Measurements from ENCODE around the gene RHOT1. TPM values are rescaled to one million over a fixed set of nuclear protein-coding genes. Genes with fewer than 3 reads are reported as not detected.
"Not testable (repeated sequence)": the region's sequence is repeated elsewhere in the genome, so short reads cannot be mapped to it uniquely, and the experiment has no call there.

The RHOT1 gene
- total and polyA plus RNA-seq, 7 experiments from 2014 or later, result 24.3 to 31.7 (median 29.3) TPM

DNA sequence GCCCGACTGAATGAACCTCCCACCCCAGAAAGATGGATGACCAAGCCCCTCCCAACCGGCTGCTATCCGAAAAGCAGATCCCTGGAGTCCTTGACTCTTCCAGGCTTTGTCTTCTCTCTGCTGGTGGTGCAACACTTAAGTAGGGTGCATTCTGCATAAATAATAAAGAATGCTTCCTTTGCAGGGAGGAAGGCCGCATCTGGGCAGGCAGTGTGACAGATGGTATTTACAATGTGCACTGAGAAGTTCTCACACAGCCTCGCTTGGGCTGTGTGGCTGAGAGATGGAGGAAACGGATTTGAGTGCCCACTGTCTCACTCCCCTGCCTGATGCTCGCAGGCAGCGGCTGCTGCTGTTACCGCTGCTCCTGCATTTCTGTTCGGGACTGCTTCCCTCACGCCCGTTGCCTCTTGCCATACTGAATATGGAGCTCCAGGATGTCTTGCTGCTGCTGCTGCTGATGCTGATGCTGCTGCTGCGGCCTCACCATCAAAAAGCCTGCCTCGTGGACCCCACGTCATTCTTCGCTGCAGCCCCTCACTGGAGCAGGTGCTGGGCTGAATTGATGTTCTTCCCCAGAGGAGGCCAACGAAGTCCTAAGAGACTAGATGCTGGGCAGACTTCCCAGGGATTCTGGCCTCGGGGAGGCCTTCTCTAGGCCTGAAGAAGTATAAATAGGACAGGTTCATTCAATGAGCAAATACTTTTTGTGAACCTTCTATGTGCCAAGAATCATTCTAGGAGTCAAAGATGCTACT is 116.3 kb downstream of the RHOT1 start:
- no peaks in the 10 kb centered on the region for H3K36me3 Mint-ChIP-seq
- H3K4me1 Mint-ChIP-seq, result peaks cover 0 to 1% (median 0%) of the 10 kb centered on the region in 7 donors
- DNase-seq (no peak), ATAC-seq (no peak)
- Histone ChIP-seq H3K27me3 (ENCODE audit: control insufficient read depth in 2 of 2, insufficient read depth in 2 of 2, low read length in 2 of 2) (no peaks in the 10 kb centered on the region), H3K9me3 (ENCODE audit: control insufficient read depth in 2 of 3, low read length in 3 of 3) (no peaks in the 10 kb centered on the region), H3K4me1 (ENCODE audit: control insufficient read depth in 2 of 2, insufficient read depth in 2 of 2, low read length in 2 of 2) (no peaks in the 10 kb centered on the region), H3K4me3 (ENCODE audit: low read length) (no peak overlapping the region), H3K36me3 (ENCODE audit: control insufficient read depth in 2 of 3, insufficient read depth in 3 of 3, low read length in 3 of 3) (no peaks in the 10 kb centered on the region), H3K27ac (ENCODE audit: low read depth, low read length) (no peak overlapping the region)
- CTCF ChIA-PET, result no interaction called here
- intact Hi-C loops (cut with micrococcal nuclease), result loop anchor here in 1 of 2 donors (10.0 kb wide), 1 partner anchor 496 kb away; no protein-coding TSS in a partner anchor
- no peak overlapping the region for H3K27ac Mint-ChIP-seq
- POLR2A ChIA-PET, result no interaction called here
- H3K9me3 Mint-ChIP-seq, result peaks cover 0 to 3% (median 0%) of the 10 kb centered on the region in 11 donors
- no peak overlapping the region for H3K4me3 Mint-ChIP-seq
- H3K27me3 Mint-ChIP-seq, result peaks cover 3 to 64% (median 19%) of the 10 kb centered on the region in 5 donors

DNA sequence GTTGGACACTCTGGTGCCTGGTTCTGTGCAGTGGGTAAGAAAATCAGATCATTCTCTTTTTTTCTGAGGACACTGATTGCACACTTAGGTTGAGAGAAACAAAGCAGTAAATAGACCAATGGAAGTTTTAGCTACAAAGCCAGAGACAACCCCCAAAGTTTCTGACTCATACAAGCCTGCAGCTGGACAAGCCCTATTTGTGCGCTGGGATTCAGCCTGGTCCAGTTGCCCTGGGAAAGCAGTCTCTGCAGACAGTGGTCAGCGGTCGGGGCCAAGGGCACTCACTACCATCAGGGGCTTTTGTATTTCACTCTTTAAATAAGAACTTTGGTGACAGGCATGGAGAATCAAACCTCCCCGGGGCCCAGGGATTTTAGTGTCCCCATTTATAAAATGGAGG is 117.3 kb downstream of the RHOT1 start:
- no peaks in the 10 kb centered on the region for H3K4me1 ChIP-seq (ENCODE audit: control insufficient read depth in 2 of 2, insufficient read depth in 2 of 2, low read length in 2 of 2)
- ChIA-PET CTCF (no interaction called here), POLR2A (interaction anchor here (0.6 kb wide), 1 partner anchor 1932 kb away, joined by 3 read pairs; no protein-coding TSS in a partner anchor)
- H3K4me3 Mint-ChIP-seq, result no peak overlapping the region
- H3K27me3 Mint-ChIP-seq, result peaks cover 14 to 74% (median 29%) of the 10 kb centered on the region in 5 donors
- H3K27ac ChIP-seq (ENCODE audit: low read depth, low read length), result no peak overlapping the region
- ATAC-seq (no peak), DNase-seq (no peak)
- no peaks in the 10 kb centered on the region for H3K27me3 ChIP-seq (ENCODE audit: control insufficient read depth in 2 of 2, insufficient read depth in 2 of 2, low read length in 2 of 2)
- no peaks in the 10 kb centered on the region for H3K36me3 Mint-ChIP-seq
- no peaks in the 10 kb centered on the region for H3K9me3 ChIP-seq (ENCODE audit: control insufficient read depth in 2 of 3, low read length in 3 of 3)
- H3K4me3 ChIP-seq (ENCODE audit: low read length), result no peak overlapping the region
- intact Hi-C loops (cut with micrococcal nuclease), result loop anchor here in 1 of 2 donors (10.0 kb wide), 1 partner anchor 495 kb away; no protein-coding TSS in a partner anchor
- peaks cover 0 to 4% (median 2%) of the 10 kb centered on the region in 7 donors for H3K4me1 Mint-ChIP-seq
- no peaks in the 10 kb centered on the region for H3K36me3 ChIP-seq (ENCODE audit: control insufficient read depth in 2 of 3, insufficient read depth in 3 of 3, low read length in 3 of 3)
- H3K27ac Mint-ChIP-seq, result no peak overlapping the region
- peaks cover 0 to under 1% (median 0%) of the 10 kb centered on the region in 11 donors for H3K9me3 Mint-ChIP-seq

DNA sequence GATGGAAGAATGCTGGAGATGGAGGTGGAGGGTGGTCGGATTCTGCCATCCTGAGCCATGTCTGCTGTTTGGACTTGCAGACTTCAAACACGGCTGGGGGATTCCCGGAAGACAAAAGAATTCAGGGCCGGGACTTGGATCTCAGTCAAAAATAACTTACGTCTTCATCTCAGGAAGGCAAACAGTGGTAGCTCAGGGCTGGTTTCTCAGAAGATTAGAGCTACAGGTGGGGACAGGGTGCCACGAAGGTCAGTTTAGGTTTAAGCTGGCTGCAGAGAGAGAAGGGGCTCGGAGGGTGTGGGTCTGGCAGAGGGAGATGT is 119.1 kb downstream of the RHOT1 start:
- Histone ChIP-seq H3K4me3 (ENCODE audit: low read length) (no peak overlapping the region), H3K27me3 (ENCODE audit: control insufficient read depth in 2 of 2, insufficient read depth in 2 of 2, low read length in 2 of 2) (no peaks in the 10 kb centered on the region), H3K36me3 (ENCODE audit: control insufficient read depth in 2 of 3, insufficient read depth in 3 of 3, low read length in 3 of 3) (no peaks in the 10 kb centered on the region), H3K27ac (ENCODE audit: low read depth, low read length) (no peak overlapping the region), H3K9me3 (ENCODE audit: control insufficient read depth in 2 of 3, low read length in 3 of 3) (no peaks in the 10 kb centered on the region), H3K4me1 (ENCODE audit: control insufficient read depth in 2 of 2, insufficient read depth in 2 of 2, low read length in 2 of 2) (no peaks in the 10 kb centered on the region)
- ChIA-PET POLR2A (no interaction called here), CTCF (no interaction called here)
- DNase-seq (no peak), ATAC-seq (no peak)
- H3K4me1 Mint-ChIP-seq, result peaks cover 0 to 9% (median 6%) of the 10 kb centered on the region in 7 donors
- H3K27ac Mint-ChIP-seq, result no peak overlapping the region
- H3K9me3 Mint-ChIP-seq, result no peaks in the 10 kb centered on the region
- intact Hi-C loops (cut with micrococcal nuclease), result no loop called here
- peaks cover 21 to 75% (median 37%) of the 10 kb centered on the region in 5 donors for H3K27me3 Mint-ChIP-seq
- no peak overlapping the region for H3K4me3 Mint-ChIP-seq
- no peaks in the 10 kb centered on the region for H3K36me3 Mint-ChIP-seq

DNA sequence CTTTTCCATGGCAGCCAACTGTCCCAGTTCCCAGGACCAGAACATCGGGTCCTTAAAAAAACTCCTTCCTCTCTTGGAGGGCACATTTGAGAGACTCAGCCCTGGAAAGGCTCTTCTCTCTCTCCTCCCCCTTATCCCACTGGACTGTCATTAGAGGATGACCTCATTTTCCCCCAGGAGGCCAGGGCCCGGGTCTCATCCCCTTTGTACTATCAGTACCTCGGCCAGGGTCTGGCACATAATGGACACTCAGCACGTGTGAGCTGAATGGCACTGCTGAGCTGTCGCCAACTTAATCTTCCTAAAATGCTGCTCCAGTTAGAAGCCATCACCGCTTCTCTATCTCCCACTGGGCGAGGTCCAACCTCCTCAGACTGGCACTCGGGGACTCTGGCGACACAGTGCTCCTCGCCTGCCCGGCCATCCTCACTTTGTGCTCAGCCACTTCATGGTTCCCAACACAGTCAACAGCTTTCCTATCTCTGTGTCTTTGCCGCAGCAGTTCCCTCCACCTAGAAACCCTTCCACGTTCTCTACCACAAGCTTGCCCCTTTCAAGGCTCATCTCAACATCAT is 119.7 kb downstream of the RHOT1 start:
- Histone ChIP-seq H3K27ac (ENCODE audit: low read depth, low read length) (no peak overlapping the region), H3K27me3 (ENCODE audit: control insufficient read depth in 2 of 2, insufficient read depth in 2 of 2, low read length in 2 of 2) (peaks cover 0 to 4% of the 10 kb centered on the region in 2 donors), H3K36me3 (ENCODE audit: control insufficient read depth in 2 of 3, insufficient read depth in 3 of 3, low read length in 3 of 3) (no peaks in the 10 kb centered on the region), H3K4me3 (ENCODE audit: low read length) (no peak overlapping the region), H3K4me1 (ENCODE audit: control insufficient read depth in 2 of 2, insufficient read depth in 2 of 2, low read length in 2 of 2) (peaks cover 3% of the 10 kb centered on the region in 2 donors), H3K9me3 (ENCODE audit: control insufficient read depth in 2 of 3, low read length in 3 of 3) (no peaks in the 10 kb centered on the region)
- H3K27me3 Mint-ChIP-seq, result peaks cover 22 to 76% (median 41%) of the 10 kb centered on the region in 5 donors
- ChIA-PET POLR2A (no interaction called here), CTCF (interaction anchor here (0.6 kb wide), 1 partner anchor 1747 kb away, joined by 3 read pairs; no protein-coding TSS in a partner anchor)
- H3K4me3 Mint-ChIP-seq, result no peak overlapping the region
- peaks cover 0 to 1% (median 0%) of the 10 kb centered on the region in 11 donors for H3K9me3 Mint-ChIP-seq
- ATAC-seq (no peak), DNase-seq (no peak)
- H3K36me3 Mint-ChIP-seq, result no peaks in the 10 kb centered on the region
- H3K4me1 Mint-ChIP-seq, result peaks cover 0 to 13% (median 8%) of the 10 kb centered on the region in 7 donors
- intact Hi-C loops (cut with micrococcal nuclease), result no loop called here
- no peak overlapping the region for H3K27ac Mint-ChIP-seq

DNA sequence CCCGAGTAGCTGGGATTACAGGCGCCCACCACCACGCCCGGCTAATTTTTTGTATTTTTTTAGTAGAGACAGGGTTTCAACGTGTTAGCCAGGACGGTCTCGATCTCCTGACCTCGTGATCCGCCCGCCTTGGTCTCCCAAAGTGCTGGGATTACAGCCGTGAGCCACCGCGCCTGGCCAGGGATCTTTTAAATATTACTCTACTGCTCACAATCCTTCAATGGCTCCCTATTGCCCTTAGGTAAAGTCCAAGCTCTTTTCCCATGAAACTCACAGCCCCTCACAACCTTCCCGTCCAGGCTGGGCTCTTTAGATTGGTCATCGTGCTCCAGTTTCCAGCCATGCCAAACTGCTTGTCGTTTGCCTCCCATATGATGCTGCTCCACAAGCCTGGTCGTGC is 121.2 kb downstream of the RHOT1 start:
- H3K4me1 Mint-ChIP-seq, result peaks cover 8 to 27% (median 19%) of the 10 kb centered on the region in 7 donors
- H3K4me1 ChIP-seq (ENCODE audit: control insufficient read depth in 2 of 2, insufficient read depth in 2 of 2, low read length in 2 of 2), result peaks cover 7 to 10% of the 10 kb centered on the region in 2 donors
- CTCF ChIA-PET; H3K36me3 ChIP-seq (ENCODE audit: control insufficient read depth in 2 of 3, insufficient read depth in 3 of 3, low read length in 3 of 3); H3K4me3 ChIP-seq (ENCODE audit: low read length); H3K27ac ChIP-seq (ENCODE audit: low read depth, low read length); H3K27ac Mint-ChIP-seq; H3K9me3 ChIP-seq (ENCODE audit: control insufficient read depth in 2 of 3, low read length in 3 of 3); H3K9me3 Mint-ChIP-seq; H3K36me3 Mint-ChIP-seq; POLR2A ChIA-PET; ATAC-seq; H3K4me3 Mint-ChIP-seq; intact Hi-C loops (cut with micrococcal nuclease); DNase-seq: not testable (repeated sequence)
- peaks cover 6 to 14% of the 10 kb centered on the region in 2 donors for H3K27me3 ChIP-seq (ENCODE audit: control insufficient read depth in 2 of 2, insufficient read depth in 2 of 2, low read length in 2 of 2)
- H3K27me3 Mint-ChIP-seq, result peaks cover 36 to 79% (median 55%) of the 10 kb centered on the region in 5 donors

DNA sequence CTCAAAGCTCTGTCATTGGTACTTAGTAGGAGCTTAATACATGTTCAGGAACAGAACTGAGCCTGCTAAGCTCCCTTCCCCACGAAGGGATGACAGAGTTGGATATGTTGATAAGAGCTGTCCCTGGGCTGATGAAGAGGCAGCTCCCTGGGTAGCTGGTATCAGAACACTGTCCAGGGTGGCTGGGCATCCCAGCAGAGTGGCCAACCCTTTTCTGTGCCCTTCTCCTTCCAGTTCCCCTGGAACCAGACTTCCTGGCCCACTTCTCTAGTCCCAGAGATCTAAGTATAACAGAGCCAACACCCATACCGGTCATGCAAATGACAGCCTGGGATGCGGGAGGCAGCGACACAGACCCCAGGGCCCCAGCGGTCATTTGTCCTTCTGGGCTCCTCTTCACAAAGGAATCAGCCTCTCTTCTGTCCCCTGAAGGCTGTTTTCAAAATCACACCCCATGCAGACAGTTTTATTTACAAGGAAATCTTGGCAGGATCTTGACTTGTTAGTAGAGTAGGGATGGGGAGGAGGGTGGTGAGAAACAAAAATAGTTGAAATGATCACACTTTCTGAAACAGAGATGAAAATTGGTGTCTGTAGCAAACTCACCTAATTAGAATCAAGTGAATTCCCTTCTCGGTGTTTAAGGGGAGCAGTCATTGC is 122.0 kb downstream of the RHOT1 start:
- Mint-ChIP-seq H3K9me3 (peaks cover 0 to 3% (median 0%) of the 10 kb centered on the region in 11 donors), H3K4me3 (peak overlapping the region; percentile 49 to 85 (median 69)), H3K36me3 (peaks cover 0 to 1% (median 0%) of the 10 kb centered on the region in 5 donors), H3K27ac (peak overlapping the region in 1 of 9 donors; percentile 1), H3K27me3 (peaks cover 40 to 83% (median 58%) of the 10 kb centered on the region in 5 donors), H3K4me1 (peaks cover 8 to 30% (median 19%) of the 10 kb centered on the region in 7 donors)
- POLR2A ChIA-PET, result no interaction called here
- Histone ChIP-seq H3K27me3 (ENCODE audit: control insufficient read depth in 2 of 2, insufficient read depth in 2 of 2, low read length in 2 of 2) (peaks cover 6 to 14% of the 10 kb centered on the region in 2 donors), H3K4me1 (ENCODE audit: control insufficient read depth in 2 of 2, insufficient read depth in 2 of 2, low read length in 2 of 2) (peaks cover 7 to 10% of the 10 kb centered on the region in 2 donors), H3K27ac (ENCODE audit: low read depth, low read length) (no peak overlapping the region), H3K4me3 (ENCODE audit: low read length) (no peak overlapping the region), H3K36me3 (ENCODE audit: control insufficient read depth in 2 of 3, insufficient read depth in 3 of 3, low read length in 3 of 3) (no peaks in the 10 kb centered on the region), H3K9me3 (ENCODE audit: control insufficient read depth in 2 of 3, low read length in 3 of 3) (no peaks in the 10 kb centered on the region)
- ATAC-seq (no peak), DNase-seq (no peak)
- intact Hi-C loops (cut with micrococcal nuclease), result no loop called here
- CTCF ChIA-PET, result no interaction called here

Measured in naive thymus-derived CD4-positive, alpha-beta T cell (primary cell).